GM21723 (cell line): ENCODE data around the gene WDR13.
A peak's percentile ranks its signal among the peaks of the same experiment; 100 is the strongest.
"Not testable (repeated sequence)": the region's sequence is repeated elsewhere in the genome, so short reads cannot be mapped to it uniquely, and the experiment has no call there.

ENCODE experiments used
- ATAC-seq: cut with Tn5 transposase; IDR thresholded peaks from one replicate; pipeline ENCODE4 v1.9.1; 2021; ENCODE audit warnings: mild to moderate bottlenecking, moderate library complexity; ENCODE audit not compliant: unreplicated experiment

Gene WDR13

GRCh38 chrX:48597353-48598264 lies at the start of gene WDR13:
TSS of gene WDR13 (plus strand) at chrX:48597492. CDS start at chrX:48597997, 505 bp downstream.
- ATAC-seq = peak; percentile 68

DNA sequence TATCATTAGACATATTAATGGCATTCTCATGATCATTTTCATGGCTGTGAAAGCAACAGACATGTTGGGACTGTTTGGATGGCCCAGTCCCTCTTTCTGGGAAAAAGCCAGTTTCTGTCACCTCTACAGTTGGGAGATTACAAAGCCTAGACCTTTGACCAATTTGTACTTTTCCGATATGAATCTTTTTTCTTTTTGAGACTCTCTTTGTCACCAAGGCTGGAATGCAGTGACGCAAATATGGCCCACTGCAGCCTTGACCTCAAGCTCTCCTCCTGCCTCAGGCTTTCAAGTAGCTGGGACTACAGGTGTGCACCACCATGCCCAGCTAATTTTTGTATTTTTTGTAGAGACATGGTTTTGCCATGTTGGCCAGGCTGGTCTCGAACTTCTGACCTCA lies 48.4 kb upstream of the WDR13 start:
- no peak for ATAC-seq

GRCh38 chrX:48555731-48556325 lies 41.5 kb upstream of the WDR13 start:
- not testable (repeated sequence) for ATAC-seq

GRCh38 chrX:48558271-48558670 lies 39.0 kb upstream of the WDR13 start:
- ATAC-seq = no peak

DNA sequence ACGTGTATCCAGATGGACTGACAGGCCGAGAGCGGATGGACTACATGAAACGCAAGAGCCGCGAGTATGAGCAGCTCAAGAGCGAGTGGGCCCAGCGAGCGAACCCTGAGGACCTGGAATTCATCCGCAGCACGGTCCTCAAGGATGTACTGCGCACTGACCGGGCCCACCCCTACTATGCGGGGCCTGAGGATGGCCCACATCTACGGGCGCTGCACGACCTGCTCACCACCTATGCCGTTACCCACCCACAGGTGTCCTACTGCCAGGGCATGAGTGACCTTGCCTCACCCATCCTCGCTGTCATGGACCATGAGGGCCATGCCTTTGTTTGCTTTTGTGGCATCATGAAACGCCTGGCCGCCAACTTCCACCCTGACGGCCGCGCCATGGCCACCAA lies 37.7 kb upstream of the WDR13 start:
- no peak for ATAC-seq

- ATAC-seq = no peak
These were observed 37.2 kb upstream of the WDR13 start for GRCh38 chrX:48560056-48560455.

DNA sequence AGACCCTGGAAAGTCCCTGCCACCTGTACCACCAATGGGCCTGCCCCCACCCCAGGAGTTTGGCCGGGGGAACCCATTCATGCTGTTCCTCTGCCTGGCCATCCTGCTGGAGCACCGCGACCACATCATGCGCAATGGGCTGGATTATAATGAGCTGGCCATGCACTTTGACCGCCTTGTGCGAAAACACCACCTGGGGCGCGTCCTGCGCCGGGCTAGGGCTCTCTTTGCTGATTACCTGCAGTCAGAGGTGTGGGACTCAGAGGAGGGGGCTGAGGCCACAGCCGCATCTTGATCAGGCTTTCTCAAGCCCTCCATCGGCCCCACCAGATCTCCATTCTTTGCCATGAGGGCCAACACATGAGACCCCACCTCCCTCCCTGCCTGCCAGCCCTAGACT lies 36.6 kb upstream of the WDR13 start:
- no peak for ATAC-seq

- no peak for ATAC-seq
These were observed 27.3 kb upstream of the WDR13 start for GRCh38 chrX:48569958-48570357.

- ATAC-seq = no peak
These were observed 23.5 kb upstream of the WDR13 start for GRCh38 chrX:48573690-48574269.

- peak; percentile 86 for ATAC-seq
These were observed 22.7 kb upstream of the WDR13 start, which contains the start of gene RBM3 for GRCh38 chrX:48574270-48575266. TSS of gene RBM3 (plus strand) at chrX:48574484. CDS start at chrX:48575181, 697 bp downstream.

GRCh38 chrX:48575642-48576041 lies 21.6 kb upstream of the WDR13 start:
- ATAC-seq = no peak

- no peak for ATAC-seq
These were observed 21.2 kb upstream of the WDR13 start for GRCh38 chrX:48576108-48576507.

GRCh38 chrX:48578661-48579128 lies 18.6 kb upstream of the WDR13 start:
- no peak for ATAC-seq

DNA sequence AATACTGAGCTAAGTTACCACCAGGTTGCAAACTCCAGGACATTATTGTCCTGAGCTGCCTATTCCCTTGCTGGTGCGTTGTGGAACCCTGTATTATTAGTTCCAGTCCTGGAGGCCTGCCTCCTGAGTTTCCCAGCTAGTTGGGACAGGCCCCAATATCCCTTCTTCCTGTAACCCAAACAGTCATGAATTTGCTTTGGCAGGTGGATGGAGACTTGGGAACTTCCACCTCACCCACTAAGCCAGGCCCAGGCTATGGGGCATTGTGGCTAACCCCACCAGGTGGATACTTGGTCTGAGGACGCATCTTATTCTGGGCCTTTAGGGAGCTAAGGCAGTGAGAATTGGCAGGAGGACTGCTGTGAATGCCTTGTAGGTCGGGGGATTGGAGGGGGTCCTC lies 18.0 kb upstream of the WDR13 start:
- no peak for ATAC-seq

GRCh38 chrX:48580662-48581061 lies 16.6 kb upstream of the WDR13 start:
- no peak for ATAC-seq

DNA sequence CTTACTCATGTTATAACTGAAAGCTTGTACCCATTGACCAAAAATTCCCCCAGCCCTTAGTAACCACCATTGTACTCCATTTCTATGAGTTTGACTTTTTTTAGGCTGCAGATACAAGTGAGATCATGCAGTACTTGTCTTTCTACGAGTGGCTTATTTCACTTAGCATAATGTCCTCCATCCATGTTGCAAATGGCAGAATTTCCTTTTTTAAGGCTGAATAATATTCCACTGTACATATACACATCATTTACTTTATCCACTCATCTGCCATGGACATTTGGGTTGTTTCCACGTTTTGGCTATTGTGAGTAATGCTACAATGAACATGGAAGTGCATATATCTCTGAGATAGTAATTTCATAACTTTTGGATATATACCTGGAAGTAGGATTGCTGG lies 12.6 kb upstream of the WDR13 start:
- no peak for ATAC-seq

- ATAC-seq = no peak
These were observed 7.7 kb upstream of the WDR13 start for GRCh38 chrX:48589482-48590162.

- no peak for ATAC-seq
These were observed 6.8 kb upstream of the WDR13 start for GRCh38 chrX:48590203-48591103.

DNA sequence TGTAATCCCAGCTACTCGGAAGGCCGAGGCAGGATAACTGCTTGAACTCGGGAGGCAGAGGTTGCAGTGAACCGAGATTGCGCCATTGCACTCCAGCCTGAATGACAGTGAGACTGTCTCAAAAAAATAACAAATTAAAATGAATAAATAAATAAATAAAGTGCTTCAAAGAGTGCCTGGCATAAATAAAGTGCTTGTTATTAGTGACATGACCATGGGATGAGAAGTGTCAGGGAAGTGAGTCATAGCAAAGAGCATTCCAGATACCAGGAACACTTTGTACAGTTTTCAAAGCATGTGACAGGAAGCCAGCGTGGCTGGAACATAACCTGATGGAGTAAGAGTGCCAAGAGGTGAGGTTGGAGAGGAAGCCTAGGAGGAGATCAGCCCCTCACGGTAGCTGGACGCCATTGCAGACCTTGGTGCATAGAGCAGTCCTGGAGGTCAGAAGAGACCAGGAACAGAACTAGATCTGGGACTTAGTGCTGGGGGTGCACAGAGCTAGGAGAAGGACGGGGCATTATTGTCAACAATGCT lies 6.0 kb upstream of the WDR13 start:
- ATAC-seq = no peak
